Putamen (tissue), 1 donor: ENCODE data around the gene FRMPD2.
"Not testable (repeated sequence)": the region's sequence is repeated elsewhere in the genome, so short reads cannot be mapped to it uniquely, and the experiment has no call there.

ENCODE experiments used
- DNase-seq: peaks from one replicate; pipeline ENCODE4 v3.0.0-alpha.2; 2016; ENCODE audit warnings: low spot score

The FRMPD2 gene

GRCh38 chr10:48125631-48126030 is 148.9 kb downstream of the FRMPD2 start:
- DNase-seq: not testable (repeated sequence)

GRCh38 chr10:48122618-48123017 is 151.9 kb downstream of the FRMPD2 start:
- DNase-seq: not testable (repeated sequence)

- DNase-seq: not testable (repeated sequence)
Observed at GRCh38 chr10:48110277-48110676, 164.2 kb downstream of the FRMPD2 start.
